Epithelial cell of proximal tubule (primary cell): ENCODE measurements around the gene CH25H. TPM values are rescaled to one million over a fixed set of nuclear protein-coding genes. Genes with fewer than 3 reads are reported as not detected.
A peak's percentile ranks its signal among the peaks of the same experiment; 100 is the strongest.

Source experiments
- DNase-seq: peaks from one replicate; pipeline ENCODE4 v3.0.0-alpha.2; 2011; ENCODE audit warnings: low read depth
- H3K4me3 ChIP-seq: 2 replicates; pipeline ENCODE4 v1.5.1; 2011; ENCODE audit warnings: low read depth, mild to moderate bottlenecking, low read length
- CTCF ChIP-seq: conservative IDR thresholded peaks from 2 replicates; pipeline ENCODE4 v1.5.1; 2012; ENCODE audit warnings: low read depth, mild to moderate bottlenecking, low read length
- total RNA-seq: library from RNA; depleted of rRNA; stranded (reverse); fragments of >200 nt; gene quantifications from 2 replicates; pipeline ENCODE4 v1.2.3, GENCODE V29; 2015

CH25H gene
- total RNA-seq, 1 donor from 2014 or later, result 1.1 TPM

DNA sequence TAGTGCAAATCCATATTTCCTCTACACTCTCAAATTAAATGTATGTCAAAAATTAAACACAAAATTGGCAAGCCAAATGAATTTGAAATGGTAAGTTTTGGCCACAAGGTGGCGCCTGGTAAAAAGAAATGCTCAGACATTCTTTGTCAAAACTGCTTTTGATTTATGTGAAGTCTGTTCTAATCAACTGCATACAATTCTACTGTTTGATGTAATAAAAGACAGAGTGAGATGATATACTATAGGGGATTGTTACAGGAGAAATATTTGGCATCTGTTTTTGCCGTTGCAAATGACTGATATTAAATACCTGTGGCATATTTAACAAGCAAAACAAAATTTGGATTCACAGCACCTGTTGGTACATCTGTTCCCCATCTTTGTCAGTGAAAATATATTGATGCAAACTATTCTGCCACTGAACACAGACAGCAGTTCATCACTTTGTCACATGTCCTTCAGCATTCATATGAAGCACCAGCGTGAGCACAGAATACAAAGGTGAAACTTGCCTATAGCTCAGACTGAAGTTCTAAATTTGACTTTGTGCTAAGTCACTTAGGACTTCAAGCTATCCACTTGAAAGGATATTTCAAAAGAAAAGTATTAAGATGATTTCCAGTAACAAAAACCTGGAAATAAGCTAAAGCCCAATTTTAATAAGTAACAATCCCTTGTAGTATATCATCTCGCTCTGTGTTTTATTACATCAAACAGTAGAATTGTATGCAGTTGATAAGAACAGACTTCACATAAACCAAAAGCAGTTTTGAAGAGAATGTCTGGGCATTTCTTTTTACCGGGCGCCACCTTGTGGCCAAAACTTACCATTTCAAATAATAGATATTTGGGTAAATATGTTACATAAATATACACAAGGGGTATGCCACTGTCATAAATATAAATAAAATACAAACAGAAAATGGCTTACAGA, 10.2 kb upstream of the CH25H start:
- H3K4me3 ChIP-seq, result no peak overlapping the region
- peak; percentile 76 for TF ChIP-seq CTCF

GRCh38 chr10:89216056-89216455, 8.9 kb upstream of the CH25H start:
- TF ChIP-seq CTCF, result no peak
- H3K4me3 ChIP-seq, result no peak overlapping the region
- no peak for DNase-seq

More for the DNA sequence above, 10.2 kb upstream of the CH25H start:
- no peak for DNase-seq

DNA sequence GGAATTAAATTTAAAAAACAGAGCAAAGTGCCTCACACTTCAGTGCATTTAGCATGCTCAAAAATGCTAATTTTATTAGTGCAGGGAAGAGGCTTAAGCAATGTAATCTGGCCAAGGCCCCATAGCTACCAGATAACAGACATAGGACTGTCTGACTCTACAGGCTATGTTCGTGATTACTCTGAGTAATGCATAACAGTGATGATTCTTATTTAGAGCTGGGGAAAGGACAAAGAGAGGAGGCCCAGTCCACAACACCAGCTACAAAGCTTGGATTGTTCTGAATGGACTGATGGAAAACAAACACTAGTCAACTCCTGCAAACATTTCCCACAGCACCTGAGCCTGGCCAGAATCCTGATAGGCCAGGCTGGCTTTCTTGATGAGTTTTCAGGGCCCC, 8.4 kb upstream of the CH25H start:
- no peak overlapping the region for H3K4me3 ChIP-seq
- DNase-seq, result no peak
- TF ChIP-seq CTCF, result no peak

GRCh38 chr10:89214566-89215165, 7.5 kb upstream of the CH25H start:
- no peak for TF ChIP-seq CTCF
- no peak overlapping the region for H3K4me3 ChIP-seq
- DNase-seq, result no peak

DNA sequence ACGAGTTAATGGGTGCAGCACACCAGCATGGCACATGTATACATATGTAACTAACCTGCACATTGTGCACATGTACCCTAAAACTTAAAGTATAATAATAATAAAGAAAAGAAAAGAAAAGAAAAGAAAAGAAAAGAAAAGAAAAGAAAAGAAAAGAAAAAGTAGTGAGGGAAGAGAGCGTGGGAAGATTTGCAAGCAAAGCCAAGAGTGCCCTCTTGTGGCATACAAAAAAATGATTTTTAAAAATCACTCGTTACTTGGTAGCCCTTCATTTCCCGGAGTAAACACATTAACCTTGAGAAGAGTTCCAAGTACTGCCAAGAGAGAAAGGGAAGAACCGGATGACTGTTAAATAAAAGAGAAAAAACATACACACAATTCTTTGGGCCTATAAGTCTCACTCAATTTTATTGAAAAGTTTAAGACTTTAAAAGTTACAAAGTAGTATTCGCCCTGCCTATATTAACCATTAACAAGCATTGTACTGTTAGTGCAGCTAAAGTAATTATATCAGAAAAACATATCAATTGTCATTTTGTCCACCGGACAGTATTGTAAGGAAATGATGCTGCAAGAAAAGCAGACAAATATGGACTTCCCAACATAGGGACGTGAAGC, 6.2 kb upstream of the CH25H start:
- no peak overlapping the region for H3K4me3 ChIP-seq
- peak; percentile 62 for TF ChIP-seq CTCF

DNA sequence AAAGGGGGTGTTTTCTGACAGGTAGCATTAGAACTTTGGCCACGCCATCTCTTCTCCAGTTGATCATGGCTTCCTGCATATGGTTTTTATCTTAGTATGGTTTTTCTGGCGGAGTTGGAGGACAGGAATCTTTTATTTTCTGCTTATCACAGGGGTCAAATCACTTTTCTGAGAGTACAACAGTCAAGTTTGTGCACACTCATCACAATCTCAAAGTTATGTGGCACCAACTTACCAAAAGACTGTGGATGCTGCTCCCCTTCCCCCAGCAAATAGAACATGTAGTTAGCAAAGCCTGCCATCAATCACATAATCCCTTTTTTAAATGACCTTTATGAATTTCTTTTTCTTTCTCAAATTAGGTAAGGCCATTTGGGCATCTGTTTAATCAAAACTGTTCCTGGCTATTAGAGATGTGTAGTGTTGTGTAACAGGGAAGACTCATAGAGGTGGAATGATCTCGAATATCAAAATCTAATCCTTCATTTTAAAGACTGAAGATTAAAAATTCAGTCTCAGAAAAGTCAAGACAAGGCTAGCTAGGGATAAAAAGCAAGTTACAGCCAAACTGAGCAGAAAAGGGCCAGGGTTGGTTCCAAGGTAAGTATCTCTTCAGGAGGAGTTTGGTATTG, 3.8 kb upstream of the CH25H start:
- DNase-seq, result no peak
- H3K4me3 ChIP-seq, result no peak overlapping the region
- TF ChIP-seq CTCF, result no peak

More for the DNA sequence above, 6.2 kb upstream of the CH25H start:
- no peak for DNase-seq
